Esophagus squamous epithelium (tissue), 4 donors: Measurements from ENCODE around the gene CDKAL1.

ENCODE experiments used
- POLR2A ChIP-seq, 4 donors: fragments of 450-650 bp; IDR thresholded peaks; one replicate each; pipeline ENCODE4 v1.6.1; 2017; ENCODE audit warnings: antibody characterized with exemption in 4 of 4, mild to moderate bottlenecking in 4 of 4, moderate library complexity in 3 of 4
- TF ChIP-seq, protein P1 (sequence below), 6 experiments: fragments of 450-650 bp in 4 of 6; fragments of 200-600 bp in 2 of 6; sonication (generic) in 2 of 6; IDR thresholded peaks; one replicate each; pipeline ENCODE4 v1.5.1; 2016 to 2019; ENCODE audit warnings: antibody characterized with exemption in 6 of 6, mild to moderate bottlenecking in 4 of 6, moderate library complexity in 4 of 6

- TF ChIP-seq, protein P1, sequence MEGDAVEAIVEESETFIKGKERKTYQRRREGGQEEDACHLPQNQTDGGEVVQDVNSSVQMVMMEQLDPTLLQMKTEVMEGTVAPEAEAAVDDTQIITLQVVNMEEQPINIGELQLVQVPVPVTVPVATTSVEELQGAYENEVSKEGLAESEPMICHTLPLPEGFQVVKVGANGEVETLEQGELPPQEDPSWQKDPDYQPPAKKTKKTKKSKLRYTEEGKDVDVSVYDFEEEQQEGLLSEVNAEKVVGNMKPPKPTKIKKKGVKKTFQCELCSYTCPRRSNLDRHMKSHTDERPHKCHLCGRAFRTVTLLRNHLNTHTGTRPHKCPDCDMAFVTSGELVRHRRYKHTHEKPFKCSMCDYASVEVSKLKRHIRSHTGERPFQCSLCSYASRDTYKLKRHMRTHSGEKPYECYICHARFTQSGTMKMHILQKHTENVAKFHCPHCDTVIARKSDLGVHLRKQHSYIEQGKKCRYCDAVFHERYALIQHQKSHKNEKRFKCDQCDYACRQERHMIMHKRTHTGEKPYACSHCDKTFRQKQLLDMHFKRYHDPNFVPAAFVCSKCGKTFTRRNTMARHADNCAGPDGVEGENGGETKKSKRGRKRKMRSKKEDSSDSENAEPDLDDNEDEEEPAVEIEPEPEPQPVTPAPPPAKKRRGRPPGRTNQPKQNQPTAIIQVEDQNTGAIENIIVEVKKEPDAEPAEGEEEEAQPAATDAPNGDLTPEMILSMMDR (IDR thresholded peaks at IDR 0.05) = no peak
- TF ChIP-seq POLR2A (IDR thresholded peaks at IDR 0.05) = no peak
Measured at GRCh38 chr6:21273451-21273850, 739.2 kb downstream of the CDKAL1 start.
